HG03280 (cell line): Measurements from ENCODE around the gene BPIFA2.
"Not testable (repeated sequence)": the region's sequence is repeated elsewhere in the genome, so short reads cannot be mapped to it uniquely, and the experiment has no call there.

Experiments
- ATAC-seq: cut with Tn5 transposase; IDR thresholded peaks from one replicate; pipeline ENCODE4 v1.9.1; 2021; ENCODE audit warnings: mild to moderate bottlenecking, moderate library complexity; ENCODE audit not compliant: unreplicated experiment

The BPIFA2 gene

DNA sequence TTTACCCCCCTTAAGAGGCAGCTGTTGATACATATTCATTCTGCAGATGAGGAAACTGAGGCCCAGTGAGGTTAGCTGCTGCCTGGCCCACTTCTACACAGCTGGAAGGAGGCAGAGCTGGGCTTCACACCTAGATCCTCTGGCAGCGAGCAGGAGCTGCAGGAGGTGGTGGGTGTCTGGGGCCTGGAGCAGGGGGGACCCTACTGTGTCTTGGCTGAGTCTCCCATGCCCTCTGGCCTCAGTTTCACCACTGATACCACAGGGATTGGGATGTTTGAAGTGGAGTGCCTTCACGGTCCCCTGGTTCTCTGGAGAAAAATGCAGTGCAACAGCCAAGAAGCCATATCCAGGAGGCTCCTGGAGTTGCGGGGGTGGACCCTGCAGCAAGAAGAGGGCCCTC lies 8.2 kb upstream of the BPIFA2 start:
- ATAC-seq: no peak

DNA sequence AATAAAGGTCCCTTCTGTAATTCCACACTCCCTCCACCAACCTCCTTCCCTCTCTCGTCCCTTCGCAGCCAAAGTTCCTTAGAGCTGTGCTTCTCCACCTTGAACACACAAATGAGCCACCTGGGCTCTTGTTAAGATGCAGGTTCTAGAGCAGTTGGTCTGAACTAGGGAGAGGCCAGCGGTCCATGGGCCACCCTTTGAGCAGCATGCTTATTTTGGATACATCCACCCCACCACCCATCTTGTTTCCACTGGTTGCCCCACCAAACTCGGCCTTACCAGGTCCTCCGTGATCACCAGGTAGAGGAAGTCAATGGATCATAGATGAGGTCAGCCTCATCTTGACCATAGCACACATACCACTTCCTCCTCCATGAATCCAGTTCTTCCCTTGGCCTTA lies 7.3 kb upstream of the BPIFA2 start:
- ATAC-seq: no peak

- ATAC-seq: no peak
Observed at GRCh38 chr20:33162313-33162712, 5.6 kb upstream of the BPIFA2 start.

DNA sequence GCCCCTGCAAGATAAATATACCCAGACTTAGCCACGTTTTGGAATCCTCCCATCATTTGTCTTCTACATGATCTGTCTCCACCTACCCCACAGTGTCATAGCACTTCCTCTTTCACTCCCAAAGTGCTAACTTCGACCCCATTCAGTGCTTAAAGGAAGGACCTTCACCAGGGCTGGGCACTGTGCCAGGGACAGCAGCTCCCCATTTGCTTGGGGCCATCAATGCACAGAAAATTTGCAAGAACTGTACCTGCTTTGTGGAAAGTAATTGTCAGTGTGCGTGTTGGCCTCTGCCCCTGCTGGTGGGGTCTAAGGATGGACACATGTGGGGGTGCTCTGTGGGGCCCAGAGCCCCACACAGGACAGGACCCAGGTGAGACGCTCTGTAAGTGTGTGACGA lies 5.2 kb upstream of the BPIFA2 start:
- ATAC-seq: no peak

DNA sequence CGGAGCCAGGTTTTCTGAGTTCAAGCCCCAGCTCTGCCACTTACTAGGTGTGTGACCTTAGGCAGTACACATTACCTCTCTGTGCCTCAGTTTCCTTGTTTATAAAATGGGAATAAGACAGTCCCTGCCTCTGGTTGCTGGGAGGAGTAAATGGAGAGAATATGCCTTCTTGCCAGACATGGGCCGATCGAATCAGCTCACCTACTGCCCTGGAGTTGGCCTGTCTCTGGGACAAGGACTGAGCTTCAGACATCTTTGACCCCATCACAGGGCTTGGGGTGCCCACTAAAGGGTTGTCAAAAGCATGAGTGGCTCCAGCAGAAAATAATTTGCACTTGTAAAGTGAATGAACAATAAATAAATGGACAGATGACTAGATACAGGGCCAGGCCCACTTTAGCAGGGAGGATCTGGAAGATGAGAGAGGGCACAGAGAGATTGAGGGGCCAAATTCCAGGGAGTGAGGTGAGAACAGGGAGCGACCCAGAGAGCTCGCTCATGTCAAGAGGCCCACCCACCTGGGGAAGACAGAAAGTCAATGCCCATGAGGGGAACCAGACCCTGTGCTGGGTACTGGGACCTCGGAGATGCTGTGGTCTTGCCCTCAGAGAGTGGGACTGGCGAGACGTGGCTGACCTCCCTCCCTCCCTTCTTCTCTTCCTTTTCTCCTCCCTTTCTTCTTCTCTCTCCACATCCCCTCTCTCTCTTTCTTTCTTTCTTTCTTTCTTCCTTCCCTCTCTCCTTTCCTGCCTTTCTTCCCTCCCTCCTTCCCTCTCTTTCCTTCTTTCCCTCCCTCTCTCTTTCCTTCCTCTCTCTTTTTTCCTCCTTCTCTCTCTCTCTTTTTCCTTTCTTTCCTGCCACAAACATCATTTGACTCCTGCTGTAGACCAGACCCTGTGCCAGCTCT lies 3.9 kb upstream of the BPIFA2 start:
- ATAC-seq: no peak

GRCh38 chr20:33164763-33165095 lies 3.2 kb upstream of the BPIFA2 start:
- ATAC-seq: no peak

DNA sequence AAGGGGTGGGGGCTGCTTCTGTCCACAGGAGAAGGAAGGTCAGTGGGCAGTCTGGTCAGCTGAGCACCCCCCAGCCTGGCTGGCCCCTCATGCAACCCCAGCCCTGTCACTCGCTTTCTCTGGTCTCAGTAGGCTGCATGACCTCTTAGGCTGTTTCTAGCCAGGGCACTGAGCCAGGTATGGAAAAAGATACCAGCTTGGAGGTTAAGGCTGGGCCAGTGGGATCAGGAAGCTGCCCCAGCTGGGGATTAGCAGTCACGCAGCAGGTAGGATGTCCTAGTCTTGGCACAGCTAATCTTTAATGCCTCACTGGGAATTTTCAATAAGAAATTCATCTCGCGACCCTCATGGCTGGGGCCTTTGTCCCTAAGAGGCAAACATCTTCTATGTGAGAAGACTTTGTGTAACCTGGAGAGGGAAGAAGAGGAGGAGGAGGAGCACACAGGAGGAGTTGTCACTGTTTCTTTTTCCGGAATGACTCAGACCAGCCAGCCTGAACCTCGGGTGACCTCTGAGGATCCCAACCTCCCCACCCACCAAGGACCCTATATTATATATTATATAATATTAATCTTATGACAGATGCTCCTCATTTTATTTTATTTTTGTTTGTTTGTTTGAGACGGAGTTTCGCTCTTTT lies 2.4 kb upstream of the BPIFA2 start:
- ATAC-seq: no peak

DNA sequence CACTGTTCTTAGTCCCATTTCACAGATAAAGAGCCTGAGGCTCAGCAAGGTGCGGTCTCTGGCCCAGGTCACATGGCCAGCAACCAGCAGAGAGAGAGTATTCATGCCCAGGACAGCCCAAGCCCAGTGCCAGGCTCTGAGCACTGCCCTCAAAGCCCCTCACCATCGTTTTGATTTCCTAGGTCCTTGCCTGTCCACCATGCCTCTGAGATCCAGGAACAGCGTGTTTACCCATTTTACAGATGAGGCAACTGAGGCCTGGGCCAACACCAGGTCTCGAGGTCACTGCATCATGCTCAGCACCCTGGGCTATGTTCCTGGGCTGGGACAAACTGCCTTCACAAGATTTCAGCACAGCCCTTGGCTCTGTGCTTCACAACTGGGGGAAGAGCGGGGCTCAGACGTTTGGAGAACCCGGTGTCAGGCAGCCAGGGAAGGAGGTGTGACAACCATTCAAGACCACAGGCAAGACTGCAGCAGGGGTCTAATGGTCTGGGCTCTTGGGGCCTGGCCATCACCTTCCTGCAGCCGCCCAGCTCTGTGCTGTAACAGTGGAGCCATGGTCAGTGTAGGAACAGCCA lies 1.3 kb upstream of the BPIFA2 start:
- ATAC-seq: no peak

DNA sequence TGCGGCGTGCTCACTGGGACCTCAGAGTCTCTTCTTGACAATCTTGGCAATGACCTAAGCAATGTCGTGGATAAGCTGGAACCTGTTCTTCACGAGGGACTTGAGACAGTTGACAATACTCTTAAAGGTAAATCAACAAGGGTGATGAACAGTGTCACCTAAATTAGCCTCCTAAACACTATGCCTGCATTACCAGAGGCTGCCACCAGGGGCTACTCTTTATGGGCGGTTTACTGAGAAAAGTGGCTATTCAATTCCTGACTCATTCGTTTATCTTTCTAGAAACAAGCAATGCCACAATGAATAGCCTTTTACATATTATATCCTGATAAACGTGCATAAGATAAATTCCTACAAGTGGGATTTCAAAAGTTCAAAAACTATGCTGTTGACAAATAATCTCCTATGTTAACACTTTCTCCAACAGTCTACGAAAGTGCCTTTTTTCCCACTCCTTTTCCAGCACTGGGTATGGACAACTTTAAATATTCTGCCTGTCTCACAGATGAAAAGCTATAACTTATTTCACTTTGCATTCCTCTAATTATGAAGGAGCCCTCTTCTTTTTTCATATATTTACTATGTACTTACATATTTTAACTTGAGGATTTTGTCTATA lies 1.3 kb downstream of the BPIFA2 start:
- no peak for ATAC-seq

DNA sequence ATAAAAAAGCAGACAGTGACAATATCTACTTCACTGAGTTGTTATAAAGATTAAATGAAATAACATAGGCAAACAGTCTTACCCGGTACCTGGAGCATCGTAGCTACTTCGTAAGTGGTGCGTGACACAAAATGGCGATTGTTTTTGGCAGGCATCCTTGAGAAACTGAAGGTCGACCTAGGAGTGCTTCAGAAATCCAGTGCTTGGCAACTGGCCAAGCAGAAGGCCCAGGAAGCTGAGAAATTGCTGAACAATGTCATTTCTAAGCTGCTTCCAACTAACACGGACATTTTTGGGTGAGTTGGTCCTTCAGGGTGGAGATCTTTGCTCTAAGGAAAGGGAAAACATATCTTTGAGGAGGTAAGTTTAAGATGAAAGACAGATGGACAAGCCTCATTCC lies 4.8 kb downstream of the BPIFA2 start:
- no peak for ATAC-seq

- ATAC-seq: no peak
Observed at GRCh38 chr20:33175123-33175522, 7.2 kb downstream of the BPIFA2 start.

- no peak for ATAC-seq
Observed at GRCh38 chr20:33176101-33176500, 8.1 kb downstream of the BPIFA2 start.

GRCh38 chr20:33177866-33178265 lies 9.9 kb downstream of the BPIFA2 start:
- ATAC-seq: no peak

DNA sequence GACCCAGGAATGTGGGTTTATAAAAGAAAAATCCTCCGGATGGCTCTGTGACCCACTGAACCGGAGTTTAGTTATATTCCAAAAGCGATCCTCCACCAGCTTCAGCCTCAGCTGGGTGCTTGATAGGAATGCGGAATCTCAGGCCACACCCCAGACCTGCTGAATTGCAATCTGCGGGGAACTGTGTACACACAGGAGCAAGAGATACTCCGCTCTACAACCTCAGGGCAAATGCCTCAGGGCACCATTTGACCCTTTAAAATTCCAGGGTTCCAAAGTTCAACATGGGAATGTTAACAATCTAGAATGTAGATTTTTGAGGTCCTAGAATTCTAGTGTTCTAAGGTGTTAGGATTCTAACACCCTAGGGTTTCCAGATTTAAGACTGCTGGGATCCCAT lies 10.8 kb downstream of the BPIFA2 start:
- ATAC-seq: no peak

GRCh38 chr20:33180169-33180568 lies 12.2 kb downstream of the BPIFA2 start:
- no peak for ATAC-seq

DNA sequence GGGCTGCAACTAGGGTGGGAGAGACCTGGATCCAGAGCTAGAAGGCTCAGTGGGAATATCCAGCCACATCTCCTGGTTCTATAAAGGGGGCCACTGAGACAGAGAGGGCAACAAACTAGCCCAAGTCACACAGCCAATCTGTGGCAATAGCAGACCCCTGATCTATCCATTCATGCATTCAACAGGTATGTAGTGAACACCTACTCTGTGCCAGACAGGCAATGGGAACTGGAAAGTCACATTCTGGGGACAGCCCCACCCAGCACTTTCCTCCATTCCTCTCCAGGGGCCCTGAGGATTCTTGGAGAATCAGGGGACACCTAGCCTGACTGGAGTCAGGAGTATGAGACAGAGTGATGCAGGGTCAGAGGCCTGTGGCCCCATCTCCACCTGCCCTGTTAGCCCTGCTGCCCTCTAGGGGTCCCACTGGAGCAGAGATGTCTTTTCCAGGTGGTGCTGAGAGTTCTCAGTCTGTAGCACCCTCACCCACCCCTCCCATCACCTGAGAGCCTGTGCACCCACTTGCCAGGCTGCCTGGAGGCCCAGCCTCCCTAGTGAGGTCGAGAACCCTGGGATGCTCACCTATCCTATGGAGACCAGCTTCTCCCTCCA lies 13.6 kb downstream of the BPIFA2 start:
- no peak for ATAC-seq

GRCh38 chr20:33183312-33183711 lies 15.4 kb downstream of the BPIFA2 start:
- ATAC-seq: no peak

- not testable (repeated sequence) for ATAC-seq
Observed at GRCh38 chr20:33185031-33185590, 17.2 kb downstream of the BPIFA2 start.

- no peak for ATAC-seq
Observed at GRCh38 chr20:33187491-33187890, 19.5 kb downstream of the BPIFA2 start.

DNA sequence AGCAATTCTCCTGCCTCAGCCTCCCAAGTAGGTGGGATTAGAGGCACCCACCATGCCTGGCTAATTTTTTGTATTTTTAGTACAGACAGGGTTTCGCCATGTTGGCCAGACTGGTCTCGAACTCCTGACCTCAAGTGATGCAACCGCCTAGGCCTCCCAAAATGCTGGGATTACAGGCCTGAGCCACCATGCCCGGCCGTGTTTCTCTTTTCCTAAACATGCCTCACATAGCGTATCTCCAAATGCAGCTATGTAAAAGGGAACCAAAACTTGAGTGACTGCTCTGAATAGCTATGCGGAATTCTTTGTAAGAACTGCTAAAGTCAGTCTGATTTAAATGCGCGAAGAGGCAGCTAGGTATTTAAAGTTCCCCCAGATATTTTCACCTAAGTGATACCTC lies 20.5 kb downstream of the BPIFA2 start:
- no peak for ATAC-seq

GRCh38 chr20:33191484-33191883 lies 23.5 kb downstream of the BPIFA2 start:
- no peak for ATAC-seq
